Measurements from ENCODE around the gene COQ8A.

GRCh38 chr1:226943927-226944326 is 3.8 kb downstream of the COQ8A start:
- TF ChIP-seq CTCF (IDR thresholded peaks at IDR 0.05) (no peak), POLR2A (IDR thresholded peaks at IDR 0.05) (no peak), POLR2AphosphoS5 (IDR thresholded peaks at IDR 0.05) (no peak)
